SK-N-SH (cell line): ENCODE measurements around the gene IL13. TPM values are rescaled to one million over a fixed set of nuclear protein-coding genes. Genes with fewer than 3 reads are reported as not detected.
A peak's percentile ranks its signal among the peaks of the same experiment; 100 is the strongest.

ENCODE experiments used
- CTCF ChIA-PET: fragments of 300-600, 350-600 bp; formaldehyde crosslinking; extraction: SDS; loops from one replicate; lab custom pipeline; 2021; lab: Yijun Ruan, JAX
- POLR2A ChIA-PET: fragments of 350-600 bp; sonication (Branson Sonifier 250); formaldehyde crosslinking; extraction: SDS; loops from one replicate; lab custom pipeline; 2020; ENCODE audit warnings: antibody characterized with exemption, inconsistent platforms; lab: Yijun Ruan, JAX
- DNase-seq: peaks from one replicate; pipeline ENCODE4 v3.0.0; 2012
- H2AFZ ChIP-seq: fragments of 200-600 bp; sonication (generic); 2 replicates; pipeline ENCODE4 v1.8.1; 2016; ENCODE audit warnings: antibody characterized with exemption, mild to moderate bottlenecking, low read depth
- H3F3A ChIP-seq: fragments of 200-600 bp; sonication (generic); replicated peaks from 2 replicates; pipeline ENCODE3; 2016; ENCODE audit warnings: antibody characterized with exemption, mild to moderate bottlenecking; ENCODE audit not compliant: insufficient read depth
- H3K27ac ChIP-seq, 2 experiments: fragments of 200-500 bp in 1 of 2; fragments of 200-600 bp in 1 of 2; sonication (Bioruptor generic) in 1 of 2; sonication (generic), shearing (Covaris generic) in 1 of 2; 2 replicates each; pipeline versions ENCODE4 v1.5.1 to v1.6.1; 2014 to 2016; ENCODE audit warnings: low read depth in 2 of 2, inconsistent platforms in 1 of 2, low read length in 1 of 2, mild to moderate bottlenecking in 1 of 2, mixed read lengths in 1 of 2
- H3K27me3 ChIP-seq: fragments of 200-600 bp; sonication (generic), shearing (Covaris generic); 2 replicates; pipeline ENCODE4 v1.6.1; 2016; ENCODE audit warnings: mixed run types; ENCODE audit not compliant: insufficient read depth
- H3K36me3 ChIP-seq, 2 experiments: fragments of 200-500 bp in 1 of 2; fragments of 200-600 bp in 1 of 2; sonication (Bioruptor generic) in 1 of 2; sonication (generic) in 1 of 2; replicated peaks in 1 of 2; 2 replicates each; pipeline versions ENCODE3 to v1.5.1; 2014 to 2016; ENCODE audit warnings: low read length in 1 of 2, mild to moderate bottlenecking in 1 of 2; ENCODE audit not compliant: insufficient read depth in 2 of 2, control insufficient read depth in 1 of 2
- H3K4me1 ChIP-seq, 2 experiments: fragments of 200-500 bp in 1 of 2; fragments of 200-600 bp in 1 of 2; sonication (Bioruptor generic) in 1 of 2; sonication (generic), shearing (Covaris generic) in 1 of 2; 2 replicates each; pipeline versions ENCODE4 v1.5.1 to v1.6.1; 2014 to 2016; ENCODE audit warnings: low read depth in 1 of 2, low read length in 1 of 2, mixed run types in 1 of 2; ENCODE audit not compliant: insufficient read depth in 2 of 2, control insufficient read depth in 1 of 2
- H3K4me2 ChIP-seq: fragments of 200-600 bp; sonication (generic), shearing (Covaris generic); 2 replicates; pipeline ENCODE4 v1.6.1; 2017; ENCODE audit warnings: mixed run types
- H3K4me3 ChIP-seq, 2 experiments: fragments of 200-500 bp in 1 of 2; fragments of 200-600 bp in 1 of 2; sonication (Bioruptor generic) in 1 of 2; sonication (generic), shearing (Covaris generic) in 1 of 2; 2 replicates each; pipeline versions ENCODE4 v1.5.1 to v1.8.1; 2014 to 2016; ENCODE audit warnings: low read depth in 2 of 2, inconsistent platforms in 1 of 2, low read length in 1 of 2, mild to moderate bottlenecking in 1 of 2, mixed read lengths in 1 of 2, moderate library complexity in 1 of 2
- H3K79me2 ChIP-seq: fragments of 200-600 bp; sonication (generic); 2 replicates; pipeline ENCODE4 v1.8.1; 2017; ENCODE audit warnings: mild to moderate bottlenecking; ENCODE audit not compliant: insufficient read depth
- H3K9ac ChIP-seq: fragments of 200-600 bp; sonication (generic); 2 replicates; pipeline ENCODE4 v1.6.1; 2017; ENCODE audit warnings: mixed run types
- H3K9me2 ChIP-seq: fragments of 200-600 bp; sonication (generic); 2 replicates; pipeline ENCODE4 v1.6.1; 2017; ENCODE audit warnings: mixed run types
- H3K9me3 ChIP-seq: fragments of 200-600 bp; sonication (generic); 2 replicates; pipeline ENCODE4 v1.6.1; 2017; ENCODE audit warnings: mixed run types, mild to moderate bottlenecking, moderate library complexity
- H4K20me1 ChIP-seq: fragments of 200-600 bp; sonication (generic); 2 replicates; pipeline ENCODE4 v1.6.1; 2017; ENCODE audit warnings: mild to moderate bottlenecking, mixed run types; ENCODE audit not compliant: insufficient read depth
- EZH2phosphoT487 ChIP-seq: fragments of 200-600 bp; sonication (generic); IDR thresholded peaks from 2 replicates; pipeline ENCODE4 v1.6.1; 2017; ENCODE audit warnings: low read depth, mixed run types, mild to moderate bottlenecking, antibody characterized with exemption, moderate library complexity, borderline replicate concordance
- FOXJ3 ChIP-seq: sonication (generic); formaldehyde crosslinking; IDR thresholded peaks from 2 replicates; pipeline ENCODE4 v1.5.1; 2020; ENCODE audit warnings: mild to moderate bottlenecking, missing genetic modification reagents
- FOXM1 ChIP-seq: IDR thresholded peaks from 2 replicates; pipeline ENCODE4 v1.4.0; 2012; ENCODE audit warnings: low read depth, mild to moderate bottlenecking
- GATA2 ChIP-seq: sonication (generic); formaldehyde crosslinking; IDR thresholded peaks from 2 replicates; pipeline ENCODE4 v1.5.0; 2020; ENCODE audit warnings: mild to moderate bottlenecking, missing genetic modification reagents
- IRF3 ChIP-seq: fragments of 150-350 bp; IDR thresholded peaks from 2 replicates; pipeline ENCODE4 v1.6.1; 2016; ENCODE audit warnings: mild to moderate bottlenecking, low read depth, low read length
- JUND ChIP-seq: IDR thresholded peaks from 2 replicates; pipeline ENCODE4 v1.4.0; 2012
- MAX ChIP-seq: IDR thresholded peaks from 2 replicates; pipeline ENCODE4 v1.4.0; 2012; ENCODE audit warnings: low read depth
- MXI1 ChIP-seq: IDR thresholded peaks from 2 replicates; pipeline ENCODE4 v1.6.1; 2012; ENCODE audit warnings: mild to moderate bottlenecking, low read depth, low read length, improper control_type of control experiment
- NFIC ChIP-seq: IDR thresholded peaks from 2 replicates; pipeline ENCODE4 v1.4.0; 2012; ENCODE audit warnings: borderline replicate concordance
- NRF1 ChIP-seq: IDR thresholded peaks from 2 replicates; pipeline ENCODE4 v1.6.1; 2012; ENCODE audit warnings: low read depth, mild to moderate bottlenecking, low read length
- POLR2AphosphoS5 ChIP-seq: IDR thresholded peaks from 2 replicates; pipeline ENCODE4 v1.6.1; 2012; ENCODE audit warnings: low read depth, low read length
- RAD21 ChIP-seq: IDR thresholded peaks from 2 replicates; pipeline ENCODE4 v1.6.1; 2012; ENCODE audit warnings: mild to moderate bottlenecking, low read length
- RFX5 ChIP-seq: IDR thresholded peaks from 2 replicates; pipeline ENCODE4 v1.6.1; 2012; ENCODE audit warnings: mild to moderate bottlenecking, improper control_type of control experiment, low read length
- RXRA ChIP-seq: IDR thresholded peaks from 2 replicates; pipeline ENCODE4 v1.4.0; 2012; ENCODE audit warnings: low read depth, mild to moderate bottlenecking, borderline replicate concordance
- SIN3A ChIP-seq: IDR thresholded peaks from 2 replicates; pipeline ENCODE4 v1.6.1; 2012; ENCODE audit warnings: low read depth, mild to moderate bottlenecking, low read length, moderate library complexity, borderline replicate concordance
- SMC3 ChIP-seq: IDR thresholded peaks from 2 replicates; pipeline ENCODE4 v1.6.1; 2012; ENCODE audit warnings: low read depth, low read length, improper control_type of control experiment
- TAF1 ChIP-seq: IDR thresholded peaks from 2 replicates; pipeline ENCODE4 v1.6.1; 2012; ENCODE audit warnings: low read depth, mild to moderate bottlenecking, low read length, moderate library complexity, borderline replicate concordance
- TCF12 ChIP-seq: IDR thresholded peaks from 2 replicates; pipeline ENCODE4 v1.4.0; 2012
- TEAD4 ChIP-seq: IDR thresholded peaks from 2 replicates; pipeline ENCODE4 v1.4.0; 2012; ENCODE audit warnings: mild to moderate bottlenecking, borderline replicate concordance; ENCODE audit not compliant: insufficient read depth
- USF2 ChIP-seq: fragments of 150-350 bp; IDR thresholded peaks from 2 replicates; pipeline ENCODE4 v1.6.1; 2017; ENCODE audit warnings: antibody characterized with exemption, low read length, low read depth, borderline replicate concordance
- YY1 ChIP-seq: IDR thresholded peaks from 2 replicates; pipeline ENCODE4 v1.4.0; 2012; ENCODE audit warnings: low read depth, mild to moderate bottlenecking
- WGBS: methylation state at CpG from one replicate; pipeline ENCODE4 v1.1.6; 2017; ENCODE audit warnings: low lambda C conversion rate; 5-methylcytosine and 5-hydroxymethylcytosine counted together
- polyA plus RNA-seq, 3 experiments: library from polyadenylated mRNA; depleted of rRNA; stranded (reverse); fragments of >200 nt; gene quantifications; 2 replicates each; pipeline ENCODE4 v1.2.3, GENCODE V29; 2012
- TF ChIP-seq, protein P1 (sequence below): fragments of 200-600 bp; sonication (generic); IDR thresholded peaks from 2 replicates; pipeline ENCODE4 v1.6.1; 2017; ENCODE audit warnings: antibody characterized with exemption, mild to moderate bottlenecking, moderate library complexity
- TF ChIP-seq, protein P2 (sequence below): IDR thresholded peaks from 2 replicates; pipeline ENCODE4 v1.4.0; 2012; ENCODE audit warnings: low read depth, borderline replicate concordance
- TF ChIP-seq, protein P3 (sequence below): IDR thresholded peaks from 2 replicates; pipeline ENCODE4 v1.4.0; 2012; ENCODE audit warnings: low read depth, borderline replicate concordance

IL13 gene
- polyA plus RNA-seq, 1 of the 3 experiments (the other 2 are of a cell fraction): 0.08 TPM

DNA sequence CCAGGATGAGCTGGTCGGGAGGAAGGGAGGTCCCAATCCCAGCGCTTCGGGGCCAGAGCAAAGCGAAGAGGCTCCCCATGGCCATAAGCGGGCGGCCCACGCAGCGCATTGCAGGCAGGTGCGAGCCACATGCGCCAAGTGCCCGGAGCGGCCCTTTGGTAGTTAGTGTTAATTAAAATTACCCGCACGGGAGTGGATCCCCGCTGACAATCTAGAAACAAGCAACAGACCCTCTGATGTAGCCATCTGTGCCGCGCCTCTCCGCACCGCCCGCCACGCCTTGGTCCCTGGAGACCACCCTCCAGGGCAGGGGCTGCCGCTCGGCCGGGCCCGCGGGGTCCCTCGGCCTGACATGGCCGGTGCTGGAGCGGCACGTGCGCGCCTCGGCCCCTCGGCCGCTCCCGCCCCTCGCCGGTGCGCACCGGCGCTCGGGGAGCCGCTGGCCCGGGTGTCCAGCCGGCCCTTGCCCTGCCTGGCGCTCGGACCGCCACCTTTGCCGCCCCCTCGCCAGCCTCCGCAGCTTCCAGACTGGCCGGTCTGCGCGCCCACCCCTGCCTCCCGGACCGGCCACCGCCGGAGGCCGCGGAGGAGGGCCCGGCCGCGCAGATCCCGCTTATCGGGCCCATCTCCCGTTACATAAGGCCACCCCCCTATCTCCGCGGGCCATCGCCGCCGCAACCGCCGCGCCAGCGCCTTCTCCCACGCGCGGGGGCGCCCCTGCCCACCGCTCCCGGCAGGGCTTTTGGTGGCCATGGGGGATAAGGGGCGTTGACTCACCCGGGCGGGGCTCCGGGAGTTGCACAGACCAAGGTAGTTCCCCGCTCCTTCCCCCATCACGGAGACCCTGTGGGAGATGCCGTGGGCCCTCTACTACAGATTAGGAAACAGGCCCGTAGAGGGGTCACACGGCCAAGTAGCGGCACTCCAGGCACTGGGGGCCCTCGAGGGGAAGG lies 1.9 kb upstream of the IL13 start:
- Histone ChIP-seq H3K27me3 (no peaks in the 10 kb centered on the region), H3K36me3 (no peaks in the 10 kb centered on the region), H3K4me1 (peaks cover 0 to 9% of the 10 kb centered on the region in 2 experiments; a peak in 1 of 4 replicates), H3K79me2 (no peaks in the 10 kb centered on the region), H3K9ac (no peak overlapping the region), H3K9me3 (no peaks in the 10 kb centered on the region), H3K9me2 (no peaks in the 10 kb centered on the region), H3K4me2 (peak overlapping the region; percentile 57; the same call in 1 of the 2 replicates), H3F3A (no peaks in the 10 kb centered on the region), H3K4me3 (peak overlapping the region; percentile 38 to 41; a peak in 3 of 4 replicates), H2AFZ (peak overlapping the region; percentile 82; the same call in 1 of the 2 replicates), H4K20me1 (no peaks in the 10 kb centered on the region), H3K27ac (no peak overlapping the region)
- DNase-seq: peak; percentile 84
- CTCF ChIA-PET: interaction anchor here (0.8 to 1.4 kb wide), 4 partner anchors 11 to 249 kb away, joined by 3 to 4 read pairs (median 3); no protein-coding TSS in a partner anchor
- POLR2A ChIA-PET: no interaction called here
- no peak for TF ChIP-seq RFX5
- TF ChIP-seq MAX: peak; percentile 33; the same call in 1 of the 2 replicates
- no peak for TF ChIP-seq FOXM1
- TF ChIP-seq, protein P1, sequence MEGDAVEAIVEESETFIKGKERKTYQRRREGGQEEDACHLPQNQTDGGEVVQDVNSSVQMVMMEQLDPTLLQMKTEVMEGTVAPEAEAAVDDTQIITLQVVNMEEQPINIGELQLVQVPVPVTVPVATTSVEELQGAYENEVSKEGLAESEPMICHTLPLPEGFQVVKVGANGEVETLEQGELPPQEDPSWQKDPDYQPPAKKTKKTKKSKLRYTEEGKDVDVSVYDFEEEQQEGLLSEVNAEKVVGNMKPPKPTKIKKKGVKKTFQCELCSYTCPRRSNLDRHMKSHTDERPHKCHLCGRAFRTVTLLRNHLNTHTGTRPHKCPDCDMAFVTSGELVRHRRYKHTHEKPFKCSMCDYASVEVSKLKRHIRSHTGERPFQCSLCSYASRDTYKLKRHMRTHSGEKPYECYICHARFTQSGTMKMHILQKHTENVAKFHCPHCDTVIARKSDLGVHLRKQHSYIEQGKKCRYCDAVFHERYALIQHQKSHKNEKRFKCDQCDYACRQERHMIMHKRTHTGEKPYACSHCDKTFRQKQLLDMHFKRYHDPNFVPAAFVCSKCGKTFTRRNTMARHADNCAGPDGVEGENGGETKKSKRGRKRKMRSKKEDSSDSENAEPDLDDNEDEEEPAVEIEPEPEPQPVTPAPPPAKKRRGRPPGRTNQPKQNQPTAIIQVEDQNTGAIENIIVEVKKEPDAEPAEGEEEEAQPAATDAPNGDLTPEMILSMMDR: peak; percentile 27; the same call in 1 of the 2 replicates
- no peak for TF ChIP-seq TEAD4
- TF ChIP-seq RXRA: no peak
- peak; percentile 90 for TF ChIP-seq GATA2 (CRISPR knock-in tag)
- no peak for TF ChIP-seq SIN3A
- TF ChIP-seq RAD21: peak; percentile 22; the same call in 1 of the 2 replicates
- no peak for TF ChIP-seq JUND
- TF ChIP-seq NRF1: no peak
- TF ChIP-seq, protein P2, sequence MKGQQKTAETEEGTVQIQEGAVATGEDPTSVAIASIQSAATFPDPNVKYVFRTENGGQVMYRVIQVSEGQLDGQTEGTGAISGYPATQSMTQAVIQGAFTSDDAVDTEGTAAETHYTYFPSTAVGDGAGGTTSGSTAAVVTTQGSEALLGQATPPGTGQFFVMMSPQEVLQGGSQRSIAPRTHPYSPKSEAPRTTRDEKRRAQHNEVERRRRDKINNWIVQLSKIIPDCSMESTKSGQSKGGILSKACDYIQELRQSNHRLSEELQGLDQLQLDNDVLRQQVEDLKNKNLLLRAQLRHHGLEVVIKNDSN: no peak
- TF ChIP-seq, protein P3, sequence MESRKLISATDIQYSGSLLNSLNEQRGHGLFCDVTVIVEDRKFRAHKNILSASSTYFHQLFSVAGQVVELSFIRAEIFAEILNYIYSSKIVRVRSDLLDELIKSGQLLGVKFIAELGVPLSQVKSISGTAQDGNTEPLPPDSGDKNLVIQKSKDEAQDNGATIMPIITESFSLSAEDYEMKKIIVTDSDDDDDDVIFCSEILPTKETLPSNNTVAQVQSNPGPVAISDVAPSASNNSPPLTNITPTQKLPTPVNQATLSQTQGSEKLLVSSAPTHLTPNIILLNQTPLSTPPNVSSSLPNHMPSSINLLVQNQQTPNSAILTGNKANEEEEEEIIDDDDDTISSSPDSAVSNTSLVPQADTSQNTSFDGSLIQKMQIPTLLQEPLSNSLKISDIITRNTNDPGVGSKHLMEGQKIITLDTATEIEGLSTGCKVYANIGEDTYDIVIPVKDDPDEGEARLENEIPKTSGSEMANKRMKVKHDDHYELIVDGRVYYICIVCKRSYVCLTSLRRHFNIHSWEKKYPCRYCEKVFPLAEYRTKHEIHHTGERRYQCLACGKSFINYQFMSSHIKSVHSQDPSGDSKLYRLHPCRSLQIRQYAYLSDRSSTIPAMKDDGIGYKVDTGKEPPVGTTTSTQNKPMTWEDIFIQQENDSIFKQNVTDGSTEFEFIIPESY: no peak
- TF ChIP-seq MXI1: peak; percentile 31; the same call in 1 of the 2 replicates
- TF ChIP-seq SMC3: no peak
- TF ChIP-seq FOXJ3 (CRISPR knock-in tag): no peak
- no peak for TF ChIP-seq YY1
- no peak for TF ChIP-seq IRF3
- no peak for TF ChIP-seq POLR2AphosphoS5
- TF ChIP-seq NFIC: no peak
- no peak for TF ChIP-seq TCF12
- no peak for TF ChIP-seq TAF1
- no peak for TF ChIP-seq USF2
- no peak for TF ChIP-seq EZH2phosphoT487
- WGBS: 44% methylated on average over 41 of the region's 92 CpGs
